H9 (cell line): ENCODE data around the gene DSE. TPM values are rescaled to one million over a fixed set of nuclear protein-coding genes. Genes with fewer than 3 reads are reported as not detected.

Source experiments
- DNase-seq: peaks from one replicate; pipeline ENCODE4 v3.0.0-alpha.2; 2017
- H2AFZ ChIP-seq: one replicate; pipeline ENCODE4 v1.6.1; 2013; ENCODE audit warnings: mild to moderate bottlenecking, low read length, control low read depth, moderate library complexity
- H2AK5ac ChIP-seq: 2 replicates; pipeline ENCODE4 v1.6.1; 2013; ENCODE audit warnings: low read length, control low read depth, mixed read lengths; ENCODE audit not compliant: insufficient read length
- H2BK120ac ChIP-seq: one replicate; pipeline ENCODE4 v1.6.1; 2013; ENCODE audit warnings: low read depth, mild to moderate bottlenecking, low read length, control low read depth, inconsistent platforms; ENCODE audit not compliant: poor library complexity, severe bottlenecking
- H2BK12ac ChIP-seq: 2 replicates; pipeline ENCODE4 v1.6.1; 2013; ENCODE audit warnings: low read length, control low read depth, mixed read lengths, low read depth; ENCODE audit not compliant: insufficient read length
- H2BK15ac ChIP-seq: 2 replicates; pipeline ENCODE4 v1.6.1; 2013; ENCODE audit warnings: low read depth, low read length, control low read depth
- H2BK20ac ChIP-seq: one replicate; pipeline ENCODE4 v1.6.1; 2013; ENCODE audit warnings: low read depth, mild to moderate bottlenecking, low read length, control low read depth, inconsistent platforms; ENCODE audit not compliant: poor library complexity, severe bottlenecking
- H2BK5ac ChIP-seq: 2 replicates; pipeline ENCODE4 v1.6.1; 2013; ENCODE audit warnings: low read length, control low read depth, mixed read lengths; ENCODE audit not compliant: insufficient read length
- H3K14ac ChIP-seq: 2 replicates; pipeline ENCODE4 v1.6.1; 2013; ENCODE audit warnings: low read length, control low read depth; ENCODE audit not compliant: insufficient read depth
- H3K18ac ChIP-seq: 2 replicates; pipeline ENCODE4 v1.6.1; 2013; ENCODE audit warnings: low read depth, mild to moderate bottlenecking, mixed read lengths, low read length, control low read depth; ENCODE audit not compliant: insufficient read length
- H3K23ac ChIP-seq: 2 replicates; pipeline ENCODE4 v1.6.1; 2013; ENCODE audit warnings: low read length, control low read depth, mixed read lengths, low read depth; ENCODE audit not compliant: insufficient read length
- H3K23me2 ChIP-seq: 2 replicates; pipeline ENCODE4 v1.6.1; 2013; ENCODE audit warnings: low read depth, mild to moderate bottlenecking, mixed read lengths, low read length, control low read depth; ENCODE audit not compliant: insufficient read length, poor library complexity, severe bottlenecking
- H3K27ac ChIP-seq: 2 replicates; pipeline ENCODE4 v1.5.1; 2013; ENCODE audit warnings: low read length, control low read depth, mixed read lengths, low read depth; ENCODE audit not compliant: insufficient read length
- H3K27me3 ChIP-seq: 2 replicates; pipeline ENCODE4 v1.6.1; 2013; ENCODE audit warnings: low read length, control low read depth, inconsistent platforms; ENCODE audit not compliant: insufficient read depth
- H3K4ac ChIP-seq: 2 replicates; pipeline ENCODE4 v1.6.1; 2013; ENCODE audit warnings: low read depth, mild to moderate bottlenecking, control low read depth, inconsistent platforms, low read length, moderate library complexity
- H3K4me1 ChIP-seq: 2 replicates; pipeline ENCODE4 v1.6.1; 2013; ENCODE audit warnings: low read length, control low read depth, inconsistent platforms; ENCODE audit not compliant: insufficient read depth
- H3K4me2 ChIP-seq: 2 replicates; pipeline ENCODE4 v1.6.1; 2013; ENCODE audit warnings: low read length, control low read depth, mixed read lengths; ENCODE audit not compliant: insufficient read length, insufficient read depth
- H3K56ac ChIP-seq: 2 replicates; pipeline ENCODE4 v1.6.1; 2013; ENCODE audit warnings: low read depth, mild to moderate bottlenecking, mixed read lengths, low read length, control low read depth; ENCODE audit not compliant: insufficient read length
- H3K79me1 ChIP-seq: 2 replicates; pipeline ENCODE4 v1.6.1; 2013; ENCODE audit warnings: low read depth, mild to moderate bottlenecking, moderate library complexity, low read length, control low read depth, inconsistent platforms; ENCODE audit not compliant: insufficient read depth, poor library complexity, severe bottlenecking
- H3K79me2 ChIP-seq: 2 replicates; pipeline ENCODE4 v1.6.1; 2013; ENCODE audit warnings: low read length, control low read depth, inconsistent platforms; ENCODE audit not compliant: insufficient read depth
- H3K9ac ChIP-seq: 2 replicates; pipeline ENCODE4 v1.6.1; 2013; ENCODE audit warnings: low read length, control low read depth, mixed read lengths; ENCODE audit not compliant: insufficient read length; ENCODE audit errors: extremely low read depth
- H3K9me3 ChIP-seq: one replicate; pipeline ENCODE4 v1.6.1; 2013; ENCODE audit warnings: low read depth, low read length, inconsistent platforms; ENCODE audit not compliant: control insufficient read depth
- H3T11ph ChIP-seq: one replicate; pipeline ENCODE4 v1.6.1; 2013; ENCODE audit warnings: mild to moderate bottlenecking, low read length, control low read depth, inconsistent platforms
- H4K20me1 ChIP-seq: one replicate; pipeline ENCODE4 v1.6.1; 2013; ENCODE audit not compliant: control insufficient read depth, insufficient read length, insufficient read depth
- H4K5ac ChIP-seq: 2 replicates; pipeline ENCODE4 v1.6.1; 2013; ENCODE audit warnings: low read depth, mild to moderate bottlenecking, mixed read lengths, low read length, control low read depth; ENCODE audit not compliant: insufficient read length
- H4K8ac ChIP-seq: replicated peaks from 2 replicates; pipeline ENCODE4 v1.6.1; 2013; ENCODE audit warnings: low read length, control low read depth, mixed read lengths, low read depth; ENCODE audit not compliant: insufficient read length
- H4K91ac ChIP-seq: 2 replicates; pipeline ENCODE4 v1.6.1; 2013; ENCODE audit warnings: low read depth, mild to moderate bottlenecking, moderate library complexity, mixed read lengths, low read length, control low read depth; ENCODE audit not compliant: insufficient read length
- H3K27ac Mint-ChIP-seq, 3 experiments: 2 replicates in 2 of 3; 3 replicates in 1 of 3; pipeline ENCODE4 v1.8.0; 2020 to 2021; ENCODE audit warnings: mixed read lengths in 3 of 3, mild to moderate bottlenecking in 1 of 3, moderate library complexity in 1 of 3
- H3K27me3 Mint-ChIP-seq: 2 replicates; pipeline ENCODE4 v1.8.0; 2021; ENCODE audit warnings: low read depth, mild to moderate bottlenecking, moderate library complexity, mixed read lengths
- H3K36me3 Mint-ChIP-seq, 3 experiments: 2 replicates in 2 of 3; 3 replicates in 1 of 3; pipeline ENCODE4 v1.8.0; 2020 to 2021; ENCODE audit warnings: low read depth in 3 of 3, mixed read lengths in 3 of 3; ENCODE audit not compliant: insufficient read depth in 1 of 3
- H3K4me1 Mint-ChIP-seq, 2 experiments: 2 replicates each; pipeline ENCODE4 v1.8.0; 2020; ENCODE audit warnings: mixed read lengths in 2 of 2
- H3K4me3 Mint-ChIP-seq, 2 experiments: 2 replicates in 1 of 2; 3 replicates in 1 of 2; pipeline ENCODE4 v1.8.0; 2020 to 2021; ENCODE audit warnings: mild to moderate bottlenecking in 2 of 2, mixed read lengths in 2 of 2, moderate library complexity in 1 of 2
- H3K9me3 Mint-ChIP-seq, 2 experiments: 2 replicates in 1 of 2; 3 replicates in 1 of 2; pipeline ENCODE4 v1.8.0; 2020; ENCODE audit warnings: mild to moderate bottlenecking in 2 of 2, mixed read lengths in 2 of 2, moderate library complexity in 1 of 2
- WGBS: extraction: QIAGEN DNeasy Blood & Tissue Kit; methylation state at CpG from one replicate; pipeline ENCODE4 v1.1.7; 2013; ENCODE audit warnings: missing lambda C conversion rate, low lambda C conversion rate, mixed read lengths; ENCODE audit not compliant: insufficient read length; ENCODE audit errors: extremely low coverage; 5-methylcytosine and 5-hydroxymethylcytosine counted together
- total RNA-seq: library from RNA; stranded (reverse); gene quantifications from 2 replicates; pipeline ENCODE4 v1.2.1, GENCODE V29; 2021
- TF ChIP-seq, protein P1 (sequence below): fragments of 200-600 bp; sonication (generic); conservative IDR thresholded peaks from 3 replicates; pipeline ENCODE4 v1.8.0; 2021; ENCODE audit warnings: antibody characterized with exemption, mild to moderate bottlenecking

Gene DSE
- total RNA-seq, 1 experiment from 2014 or later, result 45.6 TPM

DNA sequence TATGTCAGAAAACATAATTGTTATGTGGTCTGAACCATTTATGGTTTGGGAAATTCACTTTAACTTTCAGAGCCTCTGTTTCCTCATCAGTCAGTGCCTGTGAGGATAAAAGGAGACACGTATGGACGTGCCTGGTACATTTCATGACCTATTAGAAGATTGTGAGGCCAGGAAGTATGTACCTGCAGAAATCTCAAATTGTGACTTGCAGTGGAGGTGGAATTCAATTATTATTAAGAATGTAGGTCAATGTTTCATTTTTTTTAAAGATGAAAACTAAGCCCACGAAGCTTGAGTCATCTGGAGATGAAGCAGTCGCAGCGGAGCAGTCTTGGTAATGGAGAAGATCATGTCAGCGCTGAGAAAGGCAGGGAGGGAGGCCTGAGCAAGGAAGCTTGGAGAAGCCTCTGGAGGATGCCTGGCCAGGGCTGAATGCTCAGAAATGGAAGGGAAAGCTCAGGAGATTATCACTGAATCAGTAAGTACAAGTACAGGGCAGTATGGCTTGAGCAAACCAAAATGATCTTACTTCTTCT lies 3.9 kb upstream of the DSE start:
- no peak for DNase-seq
- H3K9me3 ChIP-seq, result no peaks in the 10 kb centered on the region
- no peak overlapping the region for H3K4ac ChIP-seq
- no peaks in the 10 kb centered on the region for H3K9me3 Mint-ChIP-seq
- H3K14ac ChIP-seq, result no peak overlapping the region
- H3K27me3 ChIP-seq, result no peaks in the 10 kb centered on the region
- H3K79me1 ChIP-seq, result no peaks in the 10 kb centered on the region
- no peak overlapping the region for H2BK20ac ChIP-seq
- H2BK15ac ChIP-seq, result no peak overlapping the region
- H2AK5ac ChIP-seq, result no peak overlapping the region
- TF ChIP-seq, protein P1, sequence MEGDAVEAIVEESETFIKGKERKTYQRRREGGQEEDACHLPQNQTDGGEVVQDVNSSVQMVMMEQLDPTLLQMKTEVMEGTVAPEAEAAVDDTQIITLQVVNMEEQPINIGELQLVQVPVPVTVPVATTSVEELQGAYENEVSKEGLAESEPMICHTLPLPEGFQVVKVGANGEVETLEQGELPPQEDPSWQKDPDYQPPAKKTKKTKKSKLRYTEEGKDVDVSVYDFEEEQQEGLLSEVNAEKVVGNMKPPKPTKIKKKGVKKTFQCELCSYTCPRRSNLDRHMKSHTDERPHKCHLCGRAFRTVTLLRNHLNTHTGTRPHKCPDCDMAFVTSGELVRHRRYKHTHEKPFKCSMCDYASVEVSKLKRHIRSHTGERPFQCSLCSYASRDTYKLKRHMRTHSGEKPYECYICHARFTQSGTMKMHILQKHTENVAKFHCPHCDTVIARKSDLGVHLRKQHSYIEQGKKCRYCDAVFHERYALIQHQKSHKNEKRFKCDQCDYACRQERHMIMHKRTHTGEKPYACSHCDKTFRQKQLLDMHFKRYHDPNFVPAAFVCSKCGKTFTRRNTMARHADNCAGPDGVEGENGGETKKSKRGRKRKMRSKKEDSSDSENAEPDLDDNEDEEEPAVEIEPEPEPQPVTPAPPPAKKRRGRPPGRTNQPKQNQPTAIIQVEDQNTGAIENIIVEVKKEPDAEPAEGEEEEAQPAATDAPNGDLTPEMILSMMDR, result no peak
- H4K5ac ChIP-seq, result no peak overlapping the region
- H2AFZ ChIP-seq, result no peak overlapping the region
- no peaks in the 10 kb centered on the region for H3K79me2 ChIP-seq
- H3K4me1 ChIP-seq, result no peaks in the 10 kb centered on the region
- no peak overlapping the region for H3K23ac ChIP-seq
- H4K91ac ChIP-seq, result no peak overlapping the region
- H3K4me3 Mint-ChIP-seq, result no peak overlapping the region
- no peak overlapping the region for H4K8ac ChIP-seq
- no peak overlapping the region for H2BK12ac ChIP-seq
- no peak overlapping the region for H3K4me2 ChIP-seq
- H3K27ac Mint-ChIP-seq, result no peak overlapping the region
- no peaks in the 10 kb centered on the region for H4K20me1 ChIP-seq
- no peak overlapping the region for H3K9ac ChIP-seq
- H3K27me3 Mint-ChIP-seq, result no peaks in the 10 kb centered on the region
- H3K18ac ChIP-seq, result no peak overlapping the region
- H3K36me3 Mint-ChIP-seq, result no peaks in the 10 kb centered on the region; a peak in 1 of 7 replicates
- H3T11ph ChIP-seq, result no peak overlapping the region
- no peak overlapping the region for H3K56ac ChIP-seq
- WGBS, result no CpG with 5 or more reads among the region's 6 CpGs
- H3K4me1 Mint-ChIP-seq, result peaks cover 10% of the 10 kb centered on the region in 2 experiments
- no peak overlapping the region for H2BK5ac ChIP-seq
- H3K23me2 ChIP-seq, result peaks cover 7% of the 10 kb centered on the region
- H3K27ac ChIP-seq, result no peak overlapping the region
- no peak overlapping the region for H2BK120ac ChIP-seq
